NT2/D1 (cell line): ENCODE results near the gene NPAS2.

Source experiments
- DNase-seq: peaks from one replicate; pipeline ENCODE4 v3.0.0-alpha.2; 2011; ENCODE audit warnings: low read depth, low spot score
- H3K27me3 ChIP-seq: 2 replicates; pipeline ENCODE4 v1.6.0; 2011; ENCODE audit warnings: mild to moderate bottlenecking; ENCODE audit not compliant: insufficient read length, insufficient read depth
- H3K36me3 ChIP-seq: 2 replicates; pipeline ENCODE4 v1.6.1; 2011; ENCODE audit warnings: mild to moderate bottlenecking, low read length, mixed read lengths; ENCODE audit not compliant: insufficient read depth, insufficient read length
- H3K4me1 ChIP-seq: 2 replicates; pipeline ENCODE4 v1.5.1; 2011; ENCODE audit not compliant: insufficient read depth, insufficient read length
- H3K4me3 ChIP-seq: 2 replicates; pipeline ENCODE4 v1.5.1; 2011; ENCODE audit warnings: low read depth; ENCODE audit not compliant: insufficient read length
- H3K9ac ChIP-seq: 2 replicates; pipeline ENCODE4 v1.6.0; 2011; ENCODE audit warnings: low read depth; ENCODE audit not compliant: insufficient read length
- H3K9me3 ChIP-seq: 2 replicates; pipeline ENCODE4 v1.5.1; 2011; ENCODE audit warnings: mild to moderate bottlenecking, low read length; ENCODE audit not compliant: insufficient read depth
- SUZ12 ChIP-seq: IDR thresholded peaks from 2 replicates; pipeline ENCODE4 v1.6.1; 2011; ENCODE audit not compliant: insufficient read length, insufficient read depth; ENCODE audit errors: extremely low read depth
- YY1 ChIP-seq: IDR thresholded peaks from 2 replicates; pipeline ENCODE4 v1.6.1; 2011; ENCODE audit not compliant: insufficient read length, insufficient read depth
- ZNF274 ChIP-seq: IDR thresholded peaks from 2 replicates; pipeline ENCODE4 v1.6.1; 2011; ENCODE audit warnings: mild to moderate bottlenecking, low read depth, low read length

Gene NPAS2

DNA sequence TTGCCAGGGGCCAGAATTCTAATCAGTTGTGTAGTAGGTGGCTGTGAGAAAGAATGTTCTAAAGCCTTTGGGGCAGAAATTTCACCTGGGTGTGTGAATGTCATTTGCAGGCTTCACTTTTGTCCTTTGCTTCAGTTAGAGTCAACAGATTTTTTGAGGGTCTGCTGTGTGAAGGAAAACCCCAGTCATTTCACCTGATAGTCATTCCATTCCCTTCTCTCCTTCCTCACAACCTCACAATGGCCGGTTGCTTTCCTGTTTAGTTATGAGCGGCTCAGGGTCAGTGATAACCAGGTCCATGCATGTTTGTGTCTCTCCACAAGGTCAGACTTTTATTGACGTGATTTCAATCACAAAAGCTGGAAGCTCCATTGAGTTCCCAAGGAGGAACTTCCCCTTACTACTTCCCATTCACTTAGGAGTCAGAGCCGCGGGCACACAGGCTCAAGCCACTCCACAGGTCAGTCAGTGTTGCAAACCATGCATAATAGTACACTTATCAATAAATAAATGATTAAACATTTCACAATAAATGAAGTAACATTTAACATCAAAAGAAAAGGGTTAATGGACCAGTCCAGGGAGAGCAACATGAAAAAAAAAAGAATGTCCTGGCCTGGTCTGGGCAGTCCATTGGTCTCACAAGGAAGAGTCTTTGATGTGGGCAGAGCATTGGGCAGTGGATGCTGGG lies 74.3 kb downstream of the NPAS2 start:
- H3K9me3 ChIP-seq: no peaks in the 10 kb centered on the region
- H3K4me3 ChIP-seq: no peak overlapping the region
- no peaks in the 10 kb centered on the region for H3K27me3 ChIP-seq
- no peak for DNase-seq
- peaks cover 4% of the 10 kb centered on the region for H3K4me1 ChIP-seq
- TF ChIP-seq SUZ12: no peak
- no peak for TF ChIP-seq YY1
- no peak for TF ChIP-seq ZNF274
- H3K9ac ChIP-seq: no peak overlapping the region
- no peaks in the 10 kb centered on the region for H3K36me3 ChIP-seq

DNA sequence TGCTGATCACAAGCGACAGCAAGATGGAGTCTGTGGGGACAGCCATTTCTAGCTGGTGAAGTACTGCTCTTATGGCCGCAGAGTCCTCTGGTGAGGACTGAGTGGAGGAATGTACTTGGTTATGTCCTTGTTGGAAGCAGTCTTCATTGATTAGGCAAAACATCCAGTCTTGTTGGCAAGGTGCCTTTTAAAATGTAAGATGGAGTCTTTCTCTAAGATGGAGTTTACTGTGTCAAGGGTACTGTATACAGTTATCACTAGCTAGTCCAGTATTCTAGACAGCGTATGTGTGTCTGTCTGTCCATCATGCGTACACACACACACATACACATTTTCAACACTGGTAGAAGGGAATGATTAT lies 74.8 kb downstream of the NPAS2 start:
- H3K9me3 ChIP-seq: no peaks in the 10 kb centered on the region
- H3K9ac ChIP-seq: no peak overlapping the region
- peaks cover 4% of the 10 kb centered on the region for H3K4me1 ChIP-seq
- no peak for DNase-seq
- no peaks in the 10 kb centered on the region for H3K27me3 ChIP-seq
- no peak overlapping the region for H3K4me3 ChIP-seq
- TF ChIP-seq YY1: no peak
- TF ChIP-seq SUZ12: no peak
- no peak for TF ChIP-seq ZNF274
- no peaks in the 10 kb centered on the region for H3K36me3 ChIP-seq

DNA sequence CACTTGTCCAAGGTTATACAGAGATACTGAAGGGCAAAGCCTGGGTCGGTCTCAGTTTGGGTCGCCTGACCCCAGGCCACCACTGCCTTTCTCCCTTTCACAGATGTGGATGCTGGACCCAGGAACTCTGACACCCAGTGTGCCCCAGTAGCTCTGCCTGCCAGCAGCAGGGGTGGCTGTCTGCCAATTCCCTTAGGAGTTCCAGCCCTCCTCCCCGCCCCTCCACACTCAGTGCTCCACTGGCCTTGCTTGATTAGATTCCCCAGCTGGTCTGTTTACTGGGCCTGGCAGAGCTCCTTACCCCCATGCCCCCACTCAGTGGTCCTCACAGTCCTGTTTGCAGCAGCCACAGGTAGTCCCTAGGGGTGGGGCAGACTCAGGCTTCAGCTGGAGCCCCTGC lies 75.5 kb downstream of the NPAS2 start:
- no peak overlapping the region for H3K4me3 ChIP-seq
- TF ChIP-seq YY1 (no peak), SUZ12 (no peak), ZNF274 (no peak)
- no peak for DNase-seq
- no peak overlapping the region for H3K9ac ChIP-seq
- H3K9me3 ChIP-seq: no peaks in the 10 kb centered on the region
- no peaks in the 10 kb centered on the region for H3K36me3 ChIP-seq
- H3K27me3 ChIP-seq: no peaks in the 10 kb centered on the region
- peaks cover 4% of the 10 kb centered on the region for H3K4me1 ChIP-seq

DNA sequence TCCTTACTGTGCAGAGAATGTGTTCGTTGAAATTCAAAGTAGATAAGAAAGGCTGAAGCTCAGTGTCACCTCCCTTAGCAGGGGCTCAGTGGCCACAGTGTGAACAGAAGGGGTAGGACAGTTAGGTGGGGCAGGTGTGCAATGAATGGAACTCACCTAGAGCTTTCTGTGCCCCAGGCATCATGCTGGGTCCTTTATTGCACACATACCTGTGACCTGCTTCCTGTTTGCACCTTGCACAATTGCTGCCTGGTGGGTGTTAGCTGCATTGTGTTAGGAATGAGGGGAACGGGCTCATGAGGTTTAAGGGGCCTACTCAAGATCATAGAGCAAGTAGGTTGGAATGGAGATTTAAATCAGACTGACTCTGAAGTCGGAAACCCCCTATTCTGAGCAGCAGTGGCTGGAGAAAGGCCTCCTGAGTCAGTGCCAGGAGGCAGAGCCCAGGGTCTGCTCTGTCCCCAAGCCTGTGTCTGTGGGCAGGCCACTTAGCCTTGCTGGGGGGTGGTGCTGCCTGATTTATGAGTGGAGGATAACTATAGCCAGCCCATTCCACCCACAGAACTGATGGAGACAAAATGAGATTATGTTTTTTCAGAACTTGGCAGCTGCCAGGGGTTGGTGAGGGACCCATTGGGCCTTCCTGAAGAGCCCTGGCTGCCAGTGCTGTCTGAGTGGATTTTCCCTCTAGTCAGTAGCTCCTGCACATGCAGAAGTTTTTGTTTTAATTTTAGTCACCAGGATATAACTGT lies 76.2 kb downstream of the NPAS2 start:
- no peak for DNase-seq

DNA sequence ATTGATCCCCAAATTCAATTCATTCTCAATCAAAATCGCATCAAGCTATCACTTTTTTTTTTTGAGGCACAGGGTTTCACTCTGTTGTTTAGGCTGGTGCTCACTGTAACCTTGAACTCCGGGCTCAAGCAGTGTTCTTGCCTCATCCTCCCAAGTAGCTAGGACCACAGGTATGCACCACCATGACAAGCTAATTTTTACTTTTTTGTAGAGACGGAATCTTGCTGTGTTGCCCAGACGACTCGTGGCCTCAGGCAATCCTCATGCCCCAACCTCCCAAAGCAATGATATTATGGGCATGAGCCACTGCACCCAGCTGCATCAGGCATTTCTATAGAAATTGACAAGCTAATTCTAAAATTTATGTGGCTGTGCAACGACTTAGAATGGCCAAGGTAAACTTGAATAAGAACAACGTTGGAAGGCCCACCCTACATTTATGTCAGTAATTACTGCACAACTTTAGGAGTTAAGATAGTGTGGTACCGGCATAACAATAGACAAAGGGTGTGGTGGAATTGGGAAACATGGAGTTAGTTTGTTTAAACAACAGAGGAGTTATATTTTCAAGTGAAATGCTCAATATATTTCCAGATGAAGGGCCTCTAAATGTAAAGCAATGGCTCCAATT lies 78.2 kb downstream of the NPAS2 start:
- peaks cover 4% of the 10 kb centered on the region for H3K4me1 ChIP-seq

More for the DNA sequence above, 76.2 kb downstream of the NPAS2 start:
- no peak for TF ChIP-seq YY1
- no peak for TF ChIP-seq SUZ12
- TF ChIP-seq ZNF274: no peak
- Histone ChIP-seq H3K4me3 (no peak overlapping the region), H3K4me1 (peaks cover 4% of the 10 kb centered on the region), H3K27me3 (no peaks in the 10 kb centered on the region), H3K9ac (no peak overlapping the region), H3K9me3 (no peaks in the 10 kb centered on the region), H3K36me3 (no peaks in the 10 kb centered on the region)

DNA sequence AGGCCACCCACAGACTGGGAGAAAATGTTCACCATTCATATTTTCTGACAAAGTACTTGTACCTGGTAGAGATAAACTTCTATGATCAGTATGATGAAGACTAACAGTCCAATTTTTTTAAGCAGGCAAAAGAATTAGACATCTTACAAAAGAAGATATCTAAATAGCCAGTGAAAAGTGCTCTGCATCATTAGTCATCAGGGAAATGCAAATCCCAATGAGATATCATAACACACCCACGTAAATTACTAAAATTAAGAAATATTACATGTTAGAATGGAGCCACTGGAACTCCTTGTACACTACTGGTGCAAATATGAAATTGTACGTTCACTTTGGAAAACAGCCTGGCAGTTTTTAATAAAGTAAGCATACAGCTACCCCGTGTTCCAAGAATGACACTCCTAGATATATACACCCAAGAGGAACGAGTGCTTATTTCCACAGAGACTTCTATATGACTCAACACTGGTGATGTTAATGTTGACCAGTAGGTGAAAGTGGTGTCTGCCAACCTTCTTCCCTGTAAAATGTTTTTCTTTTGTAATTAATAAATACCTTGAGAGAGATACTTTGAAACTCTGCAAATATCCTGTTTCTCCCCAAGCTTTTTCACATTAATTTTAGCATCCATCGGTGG lies 80.3 kb downstream of the NPAS2 start:
- Histone ChIP-seq H3K9me3 (no peaks in the 10 kb centered on the region), H3K27me3 (no peaks in the 10 kb centered on the region), H3K36me3 (no peaks in the 10 kb centered on the region), H3K4me1 (no peaks in the 10 kb centered on the region), H3K9ac (no peak overlapping the region), H3K4me3 (no peak overlapping the region)
- DNase-seq: no peak
- TF ChIP-seq YY1 (no peak), ZNF274 (no peak), SUZ12 (no peak)

More for the DNA sequence above, 78.2 kb downstream of the NPAS2 start:
- Histone ChIP-seq H3K27me3 (no peaks in the 10 kb centered on the region), H3K9ac (no peak overlapping the region), H3K4me3 (no peak overlapping the region), H3K9me3 (no peaks in the 10 kb centered on the region), H3K36me3 (no peaks in the 10 kb centered on the region)
- DNase-seq: no peak
- no peak for TF ChIP-seq YY1
- no peak for TF ChIP-seq ZNF274
- TF ChIP-seq SUZ12: no peak

DNA sequence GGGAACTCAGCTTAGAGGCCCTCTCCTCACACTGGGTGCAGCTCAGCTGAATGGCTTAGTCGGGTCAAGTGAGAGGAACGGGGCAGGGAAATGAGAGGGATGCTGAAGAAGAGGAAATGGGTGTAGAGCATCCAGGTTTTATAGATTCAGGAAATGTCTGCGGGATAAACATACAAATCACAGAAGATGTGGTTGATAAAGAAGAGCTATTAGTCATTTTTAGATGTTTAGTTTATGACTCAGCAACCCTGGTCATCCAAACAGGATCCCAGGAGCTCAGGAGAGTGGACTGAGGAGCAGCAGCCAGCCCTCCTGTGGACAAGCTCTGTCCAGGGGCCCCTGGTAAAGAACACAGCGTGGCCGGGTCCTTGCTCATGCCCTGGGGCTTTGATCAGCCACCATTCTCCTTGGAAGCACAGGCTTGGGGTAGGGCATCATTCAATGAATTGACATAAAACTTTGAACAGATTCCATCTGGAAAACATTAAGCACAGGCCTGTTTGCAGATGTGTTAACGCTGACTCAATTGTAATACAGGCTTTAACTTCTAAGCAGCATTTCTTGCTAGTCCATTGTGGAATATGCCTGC lies 83.0 kb downstream of the NPAS2 start:
- TF ChIP-seq YY1 (no peak), ZNF274 (no peak), SUZ12 (no peak)
- Histone ChIP-seq H3K27me3 (no peaks in the 10 kb centered on the region), H3K9ac (no peak overlapping the region), H3K4me1 (no peaks in the 10 kb centered on the region), H3K4me3 (no peak overlapping the region), H3K36me3 (no peaks in the 10 kb centered on the region), H3K9me3 (no peaks in the 10 kb centered on the region)
- no peak for DNase-seq
